HepG2 (cell line): ENCODE data around the gene IRAK3. TPM values are rescaled to one million over a fixed set of nuclear protein-coding genes. Genes with fewer than 3 reads are reported as not detected.
"Not testable (repeated sequence)": the region's sequence is repeated elsewhere in the genome, so short reads cannot be mapped to it uniquely, and the experiment has no call there.

Source experiments
- ATAC-seq: fragments of 200-7000 bp; cut with Tn5 transposase; 3 replicates; pipeline ENCODE4 v1.9.1; 2020; ENCODE audit warnings: mild to moderate bottlenecking, moderate library complexity
- BruUV-seq: library from RNA; stranded (reverse); fragments of 400-500 nt; replicated peaks from 2 replicates; lab custom pipeline; 2021; lab: Mats Ljungman, UMichigan
- CTCF ChIA-PET: fragments of 300-600 bp; formaldehyde crosslinking; extraction: SDS; loops from one replicate; lab custom pipeline; 2021; ENCODE audit warnings: low total read pairs, inconsistent platforms, low intra/inter-chr PET ratio; lab: Yijun Ruan, JAX
- POLR2A ChIA-PET: fragments of 350-600 bp; sonication (Branson Sonifier 250); formaldehyde crosslinking; loops from one replicate; lab custom pipeline; 2020; ENCODE audit warnings: antibody characterized with exemption, inconsistent platforms; lab: Yijun Ruan, JAX
- DNase-seq: peaks from one replicate; pipeline ENCODE4 v3.0.0-alpha.2; 2015; ENCODE audit warnings: low spot score
- FAIRE-seq: peaks from 3 replicates; lab custom pipeline; 2011; peaks lifted over from hg19 to GRCh38; lab: Jason Lieb, UNC
- H2AFZ ChIP-seq: one replicate; pipeline ENCODE4 v1.6.1; 2011; ENCODE audit warnings: low read length, inconsistent platforms
- H3K27ac ChIP-seq: fragments of 300-600 bp; 3 replicates; pipeline ENCODE4 v1.8.0; 2011; ENCODE audit warnings: mixed run types, mild to moderate bottlenecking, mixed read lengths, low read length, inconsistent platforms; ENCODE audit not compliant: insufficient read depth; ENCODE audit errors: extremely low read length
- H3K27me3 ChIP-seq, 2 experiments: fragments of 200-600 bp in 1 of 2; 2 replicates in 1 of 2; 3 replicates in 1 of 2; pipeline versions ENCODE4 v1.6.0 to v1.8.0; 2011; ENCODE audit warnings: low read length in 2 of 2, mild to moderate bottlenecking in 2 of 2, moderate library complexity in 2 of 2, inconsistent platforms in 1 of 2; ENCODE audit not compliant: insufficient read depth in 2 of 2, control insufficient read depth in 1 of 2
- H3K36me3 ChIP-seq, 2 experiments: fragments of 200-600 bp in 1 of 2; replicated peaks in 1 of 2; 2 replicates in 1 of 2; 3 replicates in 1 of 2; pipeline versions ENCODE4 v1.5.1 to v1.8.0; 2011; ENCODE audit warnings: low read length in 2 of 2, inconsistent platforms in 1 of 2; ENCODE audit not compliant: insufficient read depth in 2 of 2, control insufficient read depth in 1 of 2
- H3K4me1 ChIP-seq: 2 replicates; pipeline ENCODE4 v1.5.1; 2012; ENCODE audit warnings: low read length, inconsistent platforms; ENCODE audit not compliant: insufficient read depth
- H3K4me2 ChIP-seq: 2 replicates; pipeline ENCODE4 v1.6.0; 2011; ENCODE audit warnings: low read depth, low read length, inconsistent platforms
- H3K4me3 ChIP-seq, 3 experiments: fragments of 200-600 bp in 1 of 3; sonication (generic), shearing (Covaris generic) in 1 of 3; replicated peaks in 1 of 3; 2 replicates each; pipeline ENCODE4 v1.5.1; 2011 to 2016; ENCODE audit warnings: low read length in 3 of 3, inconsistent platforms in 2 of 3, low read depth in 2 of 3, mild to moderate bottlenecking in 2 of 3, control low read depth in 1 of 3, mixed read lengths in 1 of 3; ENCODE audit not compliant: insufficient read depth in 1 of 3
- H3K79me2 ChIP-seq: one replicate; pipeline ENCODE4 v1.6.1; 2011; ENCODE audit warnings: low read length, inconsistent platforms; ENCODE audit not compliant: insufficient read depth
- H3K9ac ChIP-seq: 2 replicates; pipeline ENCODE4 v1.6.0; 2011; ENCODE audit warnings: mild to moderate bottlenecking, low read depth, low read length, inconsistent platforms; ENCODE audit not compliant: insufficient read depth
- H3K9me3 ChIP-seq: 2 replicates; pipeline ENCODE4 v1.5.1; 2012; ENCODE audit warnings: mild to moderate bottlenecking, low read length
- H4K20me1 ChIP-seq: 2 replicates; pipeline ENCODE4 v1.6.0; 2011; ENCODE audit warnings: inconsistent platforms, mild to moderate bottlenecking, low read length, moderate library complexity; ENCODE audit not compliant: insufficient read depth
- CBX2 ChIP-seq, 2 experiments: fragments of 200-600 bp in 1 of 2; sonication (generic); formaldehyde crosslinking in 1 of 2; IDR thresholded peaks; 2 replicates each; pipeline versions ENCODE4 v1.7.0 to v1.8.1; 2018 to 2022; ENCODE audit warnings: low read depth in 2 of 2, low read length in 1 of 2, mild to moderate bottlenecking in 1 of 2, missing genetic modification reagents in 1 of 2
- HMG20A ChIP-seq: IDR thresholded peaks from 2 replicates; pipeline ENCODE4 v1.6.1; 2016; ENCODE audit warnings: borderline replicate concordance
- KAT7 ChIP-seq: IDR thresholded peaks from 2 replicates; pipeline ENCODE4 v1.6.1; 2018; ENCODE audit warnings: borderline replicate concordance, missing compliant biosample characterization
- KDM6A ChIP-seq: IDR thresholded peaks from 2 replicates; pipeline ENCODE4 v1.6.1; 2016; ENCODE audit warnings: low read depth
- PATZ1 ChIP-seq: sonication (generic); formaldehyde crosslinking; IDR thresholded peaks from 2 replicates; pipeline ENCODE4 v1.4.0; 2020; ENCODE audit warnings: missing genetic modification reagents
- PHF8 ChIP-seq: sonication (generic); formaldehyde crosslinking; IDR thresholded peaks from 2 replicates; pipeline ENCODE4 v1.5.0; 2020; ENCODE audit warnings: missing genetic modification reagents
- SNRNP70 ChIP-seq: fragments of 200-400 bp; formaldehyde crosslinking; IDR thresholded peaks from 2 replicates; pipeline ENCODE4 v1.6.1; 2017; ENCODE audit warnings: mild to moderate bottlenecking, low read depth, low read length, moderate library complexity
- ZBTB4 ChIP-seq: sonication (generic); formaldehyde crosslinking; IDR thresholded peaks from 2 replicates; pipeline ENCODE4 v1.4.0; 2020; ENCODE audit warnings: missing genetic modification reagents, mild to moderate bottlenecking, borderline replicate concordance
- ZFYVE20 ChIP-seq: sonication (generic); formaldehyde crosslinking; IDR thresholded peaks from 2 replicates; pipeline ENCODE4 v1.8.0; 2023; ENCODE audit warnings: low read depth, mild to moderate bottlenecking, moderate library complexity, missing genetic modification reagents, borderline replicate concordance
- ZNF12 ChIP-seq: sonication (generic); formaldehyde crosslinking; IDR thresholded peaks from 2 replicates; pipeline ENCODE4 v1.5.0; 2020; ENCODE audit warnings: missing genetic modification reagents
- ZNF263 ChIP-seq: sonication (generic); formaldehyde crosslinking; IDR thresholded peaks from 2 replicates; pipeline ENCODE4 v1.4.0; 2020; ENCODE audit warnings: missing genetic modification reagents
- ZSCAN25 ChIP-seq: sonication (generic); formaldehyde crosslinking; IDR thresholded peaks from 2 replicates; pipeline ENCODE4 v1.8.0; 2022; ENCODE audit warnings: mild to moderate bottlenecking, missing genetic modification reagents
- WGBS: methylation state at CpG from one replicate; pipeline ENCODE4 v1.1.6; 2017; ENCODE audit warnings: low lambda C conversion rate; 5-methylcytosine and 5-hydroxymethylcytosine counted together
- in situ Hi-C: cut with HindIII; loops from 2 replicates; pipeline ENCODE4 v1.10.0; 2017; ENCODE audit warnings: low pct_unique_long_range_greater_than_20kb; ENCODE audit not compliant: extremely low pct_ligation_motif_present
- intact Hi-C: fragments of 100-400 bp; cut with micrococcal nuclease; formaldehyde crosslinking; loops from one replicate; pipeline ENCODE4 v1.10.0; 2022; ENCODE audit not compliant: unreplicated experiment
- polyA plus RNA-seq, 8 experiments: library from polyadenylated mRNA; depleted of rRNA in 3 of 8; stranded (reverse) in 7 of 8; unstranded in 1 of 8; fragments of >200 nt; fragmentation: Illumina TruSeq in 4 of 8; extraction: Trizol in 4 of 8; gene quantifications; 2 replicates each; pipeline versions ENCODE4 v1.2.1 to v1.2.3, GENCODE V29; 2011 to 2016; ENCODE audit warnings: low read depth in 4 of 8, missing spikeins in 1 of 8, mixed read lengths in 1 of 8; ENCODE audit not compliant: insufficient read depth in 1 of 8
- total RNA-seq, 5 experiments: library from RNA; depleted of rRNA; stranded (reverse); fragments of >200 nt; fragmentation: Illumina TruSeq; extraction: Trizol; gene quantifications; 2 replicates each; pipeline ENCODE4 v1.2.3, GENCODE V29; 2016; ENCODE audit warnings: low read depth in 1 of 5

IRAK3 gene
- total and polyA plus RNA-seq, 2 of the 13 experiments (the other 11 are each of a cell fraction or from before 2014, with no cell fraction given): 0.01 TPM; not detected in 1

GRCh38 chr12:66235626-66236281 lies 46.7 kb downstream of the IRAK3 start:
- ATAC-seq (no peak), FAIRE-seq (no peak)
- H4K20me1 ChIP-seq: no peaks in the 10 kb centered on the region
- H3K9me3 ChIP-seq: no peaks in the 10 kb centered on the region
- no TSS peak for BruUV-seq
- no peak overlapping the region for H3K9ac ChIP-seq
- no peak overlapping the region for H3K27ac ChIP-seq
- H3K4me2 ChIP-seq: peak overlapping the region; percentile 51; the same call in 1 of the 2 replicates
- TF ChIP-seq HMG20A (CRISPR knock-in tag): no peak
- no peak for TF ChIP-seq PHF8 (CRISPR knock-in tag)
- TF ChIP-seq ZNF263 (CRISPR knock-in tag): peak; percentile 29; the same call in 1 of the 2 replicates
- no peak for TF ChIP-seq ZBTB4 (CRISPR knock-in tag)
- TF ChIP-seq ZSCAN25 (CRISPR knock-in tag): no peak
- no peak for TF ChIP-seq ZFYVE20 (CRISPR knock-in tag)
- TF ChIP-seq PATZ1 (CRISPR knock-in tag): no peak
- no peak for TF ChIP-seq KAT7 (CRISPR knock-in tag)
- no peak for TF ChIP-seq ZNF12 (CRISPR knock-in tag)
- no peak for TF ChIP-seq KDM6A
- no peak for TF ChIP-seq SNRNP70
- TF ChIP-seq CBX2 (IDR thresholded peaks at IDR 0.05; ENCODE audit: low read depth, low read length): peak; percentile 69; the same call in 1 of the 2 replicates
- TF ChIP-seq CBX2 (CRISPR knock-in tag; IDR thresholded peaks at IDR 0.05; ENCODE audit: low read depth): no peak
- TF ChIP-seq, all 625 proteins: peak for 2
- Histone ChIP-seq H3K79me2 (no peaks in the 10 kb centered on the region), H3K4me3 (peak overlapping the region in 2 of 3 experiments; percentile 20 to 50; a peak in 2 of 6 replicates), H3K4me1 (no peaks in the 10 kb centered on the region), H2AFZ (no peak overlapping the region), H3K27me3 (peaks cover 0 to 22% of the 10 kb centered on the region in 2 experiments; a peak in 2 of 5 replicates), H3K36me3 (no peaks in the 10 kb centered on the region)
- in situ Hi-C loops (no loop called here), intact Hi-C loops (loop anchor here (2.0 kb wide), 1 partner anchor 67 kb away; the partner anchor contains the start of gene TMBIM4)
- ChIA-PET POLR2A (no interaction called here), CTCF (no interaction called here)
- WGBS: 38% methylated on average over 5 of the region's 5 CpGs
- DNase-seq: no peak

- BruUV-seq, FAIRE-seq, H3K4me2 ChIP-seq, H3K36me3 ChIP-seq, H2AFZ ChIP-seq, H3K9me3 ChIP-seq, H3K4me1 ChIP-seq, CTCF ChIA-PET, H3K79me2 ChIP-seq, H3K9ac ChIP-seq, H3K27ac ChIP-seq, H3K4me3 ChIP-seq, ATAC-seq, DNase-seq, intact Hi-C loops, H4K20me1 ChIP-seq, in situ Hi-C loops, POLR2A ChIA-PET: not testable (repeated sequence)
- peaks cover 0 to 25% of the 10 kb centered on the region in 2 experiments; a peak in 2 of 5 replicates for H3K27me3 ChIP-seq
- 74% methylated on average over 4 of the region's 4 CpGs for WGBS
These were observed 47.3 kb downstream of the IRAK3 start for GRCh38 chr12:66236282-66236675.
